Ishikawa (cell line): ENCODE measurements around the gene FKBP10.

Experiments used
- CEBPB ChIP-seq: IDR thresholded peaks from 2 replicates; pipeline ENCODE4 v1.6.1; 2012
- CREB1 ChIP-seq: IDR thresholded peaks from 2 replicates; pipeline ENCODE4 v1.6.1; 2012; ENCODE audit warnings: low read depth
- EGR1 ChIP-seq: IDR thresholded peaks from 2 replicates; pipeline ENCODE4 v1.6.1; 2012
- EP300 ChIP-seq: IDR thresholded peaks from 2 replicates; pipeline ENCODE4 v1.6.1; 2012; ENCODE audit warnings: borderline replicate concordance
- FOXM1 ChIP-seq: IDR thresholded peaks from 2 replicates; pipeline ENCODE4 v1.6.1; 2012; ENCODE audit warnings: low read depth, borderline replicate concordance
- NFIC ChIP-seq: IDR thresholded peaks from 2 replicates; pipeline ENCODE4 v1.6.1; 2012
- RAD21 ChIP-seq: IDR thresholded peaks from 2 replicates; pipeline ENCODE4 v1.6.1; 2012; ENCODE audit warnings: low read depth
- REST ChIP-seq: IDR thresholded peaks from 2 replicates; pipeline ENCODE4 v1.6.1; 2012; ENCODE audit warnings: low read depth, mild to moderate bottlenecking
- TAF1 ChIP-seq: IDR thresholded peaks from 2 replicates; pipeline ENCODE4 v1.6.1; 2012; ENCODE audit warnings: low read depth, mild to moderate bottlenecking
- TCF12 ChIP-seq: IDR thresholded peaks from 2 replicates; pipeline ENCODE4 v1.6.1; 2012; ENCODE audit warnings: low read depth
- TEAD4 ChIP-seq: IDR thresholded peaks from 2 replicates; pipeline ENCODE4 v1.6.1; 2012
- YY1 ChIP-seq: IDR thresholded peaks from 2 replicates; pipeline ENCODE4 v1.6.1; 2012; ENCODE audit warnings: low read depth
- ZBTB7A ChIP-seq: IDR thresholded peaks from 2 replicates; pipeline ENCODE4 v1.6.1; 2012; ENCODE audit warnings: low read depth
- TF ChIP-seq, protein P1 (sequence below): IDR thresholded peaks from 2 replicates; pipeline ENCODE4 v1.6.1; 2012
- TF ChIP-seq, protein P2 (sequence below): IDR thresholded peaks from 2 replicates; pipeline ENCODE4 v1.6.1; 2012

FKBP10 gene

GRCh38 chr17:41772586-41773189, 40.1 kb upstream of the FKBP10 start:
- TF ChIP-seq EP300 (no peak), REST (no peak), RAD21 (no peak), TAF1 (no peak), CREB1 (no peak), FOXM1 (no peak), YY1 (no peak), TCF12 (no peak; the same call in 1 of the 2 replicates), CEBPB (no peak), TEAD4 (no peak), ZBTB7A (no peak), NFIC (no peak; the same call in 1 of the 2 replicates), EGR1 (no peak)
- TF ChIP-seq, protein P1, sequence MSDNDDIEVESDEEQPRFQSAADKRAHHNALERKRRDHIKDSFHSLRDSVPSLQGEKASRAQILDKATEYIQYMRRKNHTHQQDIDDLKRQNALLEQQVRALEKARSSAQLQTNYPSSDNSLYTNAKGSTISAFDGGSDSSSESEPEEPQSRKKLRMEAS = no peak; the same call in 1 of the 2 replicates
- TF ChIP-seq, protein P2, sequence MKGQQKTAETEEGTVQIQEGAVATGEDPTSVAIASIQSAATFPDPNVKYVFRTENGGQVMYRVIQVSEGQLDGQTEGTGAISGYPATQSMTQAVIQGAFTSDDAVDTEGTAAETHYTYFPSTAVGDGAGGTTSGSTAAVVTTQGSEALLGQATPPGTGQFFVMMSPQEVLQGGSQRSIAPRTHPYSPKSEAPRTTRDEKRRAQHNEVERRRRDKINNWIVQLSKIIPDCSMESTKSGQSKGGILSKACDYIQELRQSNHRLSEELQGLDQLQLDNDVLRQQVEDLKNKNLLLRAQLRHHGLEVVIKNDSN = no peak

DNA sequence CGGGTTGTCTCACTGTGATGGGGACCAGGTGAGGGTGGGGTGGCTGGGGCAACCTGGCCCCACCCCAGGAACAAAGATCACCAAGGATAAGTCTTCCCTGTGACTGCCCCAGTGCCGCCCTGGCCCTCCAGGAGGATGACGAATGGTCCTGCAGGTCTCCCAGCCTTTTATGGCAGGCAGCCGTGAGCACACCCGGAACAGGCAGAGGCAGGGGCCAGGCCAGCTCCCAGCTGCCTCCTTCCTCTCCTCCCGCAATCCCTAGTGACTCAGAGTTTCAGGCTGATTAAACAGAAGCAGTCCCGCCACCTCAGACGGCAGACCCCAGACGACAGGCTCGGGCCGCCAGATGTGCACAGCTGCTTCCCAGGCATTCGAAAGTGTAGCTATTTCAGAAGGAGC, 39.6 kb upstream of the FKBP10 start:
- TF ChIP-seq TAF1 (no peak), FOXM1 (no peak), RAD21 (no peak; the same call in 1 of the 2 replicates), TCF12 (peak; percentile 56), ZBTB7A (peak; percentile 22; the same call in 1 of the 2 replicates), EP300 (peak; percentile 45; the same call in 1 of the 2 replicates), REST (no peak), YY1 (no peak; the same call in 1 of the 2 replicates), NFIC (no peak), TEAD4 (no peak), CEBPB (no peak), CREB1 (no peak), EGR1 (no peak)
- TF ChIP-seq, protein P1 = peak; percentile 16; the same call in 1 of the 2 replicates
- TF ChIP-seq, protein P2 = no peak

GRCh38 chr17:41773731-41774193, 39.0 kb upstream of the FKBP10 start:
- TF ChIP-seq TEAD4 = no peak
- TF ChIP-seq, protein P1 = no peak
- TF ChIP-seq FOXM1 = no peak
- no peak for TF ChIP-seq ZBTB7A
- no peak for TF ChIP-seq REST
- no peak for TF ChIP-seq RAD21
- TF ChIP-seq EP300 = no peak
- no peak for TF ChIP-seq CREB1
- TF ChIP-seq CEBPB = no peak
- TF ChIP-seq TAF1 = no peak
- no peak for TF ChIP-seq YY1
